A204.1 (cell line): ENCODE data around the gene MTA2.

Experiments
- FAIRE-seq: peaks from 2 replicates; lab custom pipeline; 2012; peaks lifted over from hg19 to GRCh38; lab: Jason Lieb, UNC

Gene MTA2

DNA sequence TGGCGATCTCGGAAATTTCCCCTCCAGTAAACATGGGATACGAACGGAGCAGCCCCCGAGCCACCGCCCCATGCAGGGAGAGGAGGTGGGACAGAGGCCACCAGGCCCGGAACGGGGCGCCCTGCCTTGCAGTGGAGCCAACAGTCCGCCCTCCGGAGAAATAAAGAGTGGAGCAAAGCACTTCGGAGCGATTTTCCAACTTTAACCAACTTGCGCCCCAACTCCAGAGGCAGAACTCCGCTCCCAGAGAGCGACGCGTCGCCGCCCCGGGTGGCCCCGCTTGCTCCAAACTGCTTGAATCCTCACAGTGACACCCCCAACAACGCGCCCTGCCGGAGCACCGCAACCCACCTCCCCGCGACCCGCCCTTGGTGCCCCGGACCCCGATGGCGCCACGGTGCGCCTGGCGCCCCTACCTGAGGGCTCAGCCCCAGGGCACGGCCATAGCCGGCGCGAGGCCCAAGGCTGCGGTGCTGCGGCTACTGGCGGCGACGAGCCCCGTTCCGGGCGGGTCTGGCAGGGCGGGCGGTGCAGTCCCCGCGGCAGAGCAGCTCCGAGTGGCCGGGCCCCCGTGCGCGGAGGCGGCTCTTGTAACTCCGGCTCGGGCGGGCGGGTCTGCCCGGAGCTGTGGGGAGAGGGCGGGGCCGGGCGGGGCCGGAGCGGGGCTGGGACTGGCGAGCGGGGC lies 55.3 kb downstream of the MTA2 start, which contains the start of gene AHNAK:
AHNAK (minus strand) TSS at position 563 of the 685 bp plus-strand sequence. CDS start 10,708 bp downstream, outside the sequence.
- no peak for FAIRE-seq

DNA sequence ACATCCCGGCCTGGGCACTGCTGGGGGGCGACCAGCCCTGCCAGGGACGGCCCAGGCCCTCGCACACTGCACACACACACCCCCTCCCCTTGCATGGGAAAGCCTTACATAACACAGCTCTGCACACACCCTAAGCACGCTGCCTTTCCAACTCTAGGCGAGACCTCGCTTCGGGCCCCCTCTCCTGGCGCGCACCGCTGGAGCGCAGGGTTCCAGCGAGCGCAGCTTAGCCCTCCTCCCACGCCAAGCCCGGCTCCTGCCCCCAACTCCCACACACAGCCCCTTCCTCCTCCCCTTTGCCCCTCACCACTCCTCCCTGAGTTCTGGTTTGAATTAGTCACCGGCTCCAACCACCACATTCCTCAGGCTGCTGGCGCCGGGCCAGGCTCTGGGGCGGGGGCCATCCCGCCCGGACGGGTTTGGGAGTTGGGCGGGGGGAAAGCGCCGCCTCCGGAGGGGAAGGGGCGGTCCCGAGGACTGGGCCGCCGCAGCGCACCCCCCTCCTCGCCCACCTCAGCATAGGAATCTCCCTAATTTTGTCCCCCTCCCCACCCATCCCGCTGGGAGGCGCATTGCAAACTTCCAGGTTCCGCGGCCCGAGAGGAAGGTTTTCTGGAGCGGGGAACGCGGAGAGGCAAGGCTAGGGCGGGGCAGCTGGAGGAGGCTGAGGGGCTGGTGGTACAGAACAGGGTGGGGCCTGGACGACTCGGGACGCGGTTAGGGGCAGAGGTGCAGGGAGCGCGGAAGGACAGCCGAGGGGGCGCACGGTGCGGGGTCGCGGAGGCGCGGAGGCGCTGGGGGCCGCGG lies 56.0 kb downstream of the MTA2 start:
- FAIRE-seq = no peak

DNA sequence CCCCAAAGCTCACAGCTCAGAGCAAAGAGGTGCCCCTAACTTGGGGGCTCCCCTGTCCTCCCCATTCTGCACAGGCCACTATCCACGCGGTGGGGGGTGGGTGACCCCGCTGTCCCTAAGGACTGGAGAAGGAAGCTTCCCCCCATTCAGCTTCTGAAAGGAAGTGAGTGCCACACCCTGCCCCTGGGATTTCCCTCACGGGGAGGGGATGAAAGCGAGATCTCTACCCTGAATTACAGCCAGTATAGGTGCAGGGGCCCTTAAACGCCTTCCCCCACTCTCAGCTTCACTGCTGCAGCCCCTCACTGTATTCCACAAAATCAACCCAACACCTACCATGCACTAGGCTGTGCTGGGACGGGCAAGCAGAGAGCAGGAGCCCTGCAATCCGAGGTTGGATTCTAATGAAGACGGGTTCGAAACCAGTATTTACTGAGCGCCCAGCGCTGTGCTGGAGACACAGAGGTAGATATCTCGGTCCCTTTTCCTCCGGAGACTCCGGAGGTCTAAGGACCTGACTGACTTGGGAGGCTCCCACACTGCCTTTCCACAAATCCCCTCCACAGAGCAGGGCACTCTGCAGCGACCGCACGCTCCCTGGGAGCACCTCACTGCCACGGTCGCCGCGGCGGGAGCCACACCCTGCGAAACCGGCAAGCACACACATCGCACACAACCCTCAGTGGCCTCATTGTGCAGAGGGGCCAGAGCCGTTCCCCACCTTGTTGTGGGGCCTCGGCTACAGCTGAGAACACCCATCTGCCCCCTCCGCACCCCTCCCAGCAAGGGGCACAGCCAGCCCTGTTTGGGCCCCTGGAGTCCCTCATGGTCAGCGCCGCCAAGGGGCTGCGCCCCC lies 56.9 kb downstream of the MTA2 start:
- FAIRE-seq = no peak

DNA sequence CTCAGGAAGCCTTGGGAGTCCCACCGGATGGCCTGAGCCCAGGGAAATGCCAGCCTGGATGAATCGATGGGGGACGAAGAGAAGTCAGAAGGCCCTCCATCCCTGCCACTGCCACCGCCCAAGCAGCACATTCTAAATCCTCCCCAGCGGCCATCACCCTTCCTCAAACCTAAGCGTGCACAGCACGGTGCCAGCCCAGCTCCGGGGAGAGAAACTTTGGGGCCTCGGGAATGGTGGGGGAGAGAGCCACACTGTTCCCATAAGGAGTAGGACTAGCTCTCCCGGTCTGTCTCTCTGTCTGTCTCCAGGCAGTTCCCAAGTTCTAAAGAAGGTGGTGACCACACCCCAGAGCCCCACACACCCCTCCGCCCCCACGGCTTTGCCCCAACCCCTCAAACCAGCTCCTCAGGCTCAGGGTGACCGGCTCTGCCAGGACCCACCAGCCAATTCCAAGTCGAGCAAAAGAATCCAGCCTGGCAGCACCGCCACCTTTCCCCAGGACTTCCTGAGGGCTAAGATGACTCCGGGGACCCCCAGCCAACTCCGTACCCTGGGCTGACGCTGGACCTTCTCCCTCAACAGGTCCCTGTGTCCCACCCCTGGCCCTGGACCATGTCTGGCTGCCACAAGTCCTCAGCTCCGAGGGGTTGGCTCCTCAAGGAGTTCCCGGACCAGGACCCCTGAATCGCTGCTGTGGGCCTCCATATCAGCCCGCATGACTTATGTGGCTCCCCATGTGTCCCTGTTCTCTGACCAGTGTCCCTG lies 57.8 kb downstream of the MTA2 start:
- no peak for FAIRE-seq
